WTC11 (cell line): ENCODE results near the gene LYST. TPM values are rescaled to one million over a fixed set of nuclear protein-coding genes. Genes with fewer than 3 reads are reported as not detected.

Source experiments
- ATAC-seq: fragments of 200-7000 bp; cut with Tn5 transposase; 2 replicates; pipeline ENCODE4 v1.10.0; 2021; ENCODE audit warnings: mild to moderate bottlenecking, moderate library complexity
- CTCF ChIA-PET: fragments of 300-600 bp; sonication (Branson Sonifier 250); formaldehyde crosslinking; loops from one replicate; lab custom pipeline; 2021; ENCODE audit warnings: antibody characterized with exemption; lab: Charles Lee
- POLR2A ChIA-PET: fragments of 350-600 bp; sonication (Branson Sonifier 250); formaldehyde crosslinking; loops from one replicate; lab custom pipeline; 2021; ENCODE audit warnings: antibody characterized with exemption; lab: Charles Lee
- DNase-seq: peaks from one replicate; pipeline ENCODE4 v3.0.0; 2021; ENCODE audit warnings: low spot score
- H3K27ac Mint-ChIP-seq: 2 replicates; pipeline ENCODE4 v1.8.0; 2021; ENCODE audit warnings: mixed read lengths
- H3K27me3 Mint-ChIP-seq: 2 replicates; pipeline ENCODE4 v1.8.0; 2021; ENCODE audit warnings: low read depth, mild to moderate bottlenecking, moderate library complexity, mixed read lengths
- H3K36me3 Mint-ChIP-seq: 2 replicates; pipeline ENCODE4 v1.8.0; 2021; ENCODE audit warnings: mixed read lengths
- H3K4me1 Mint-ChIP-seq: 2 replicates; pipeline ENCODE4 v1.8.0; 2022; ENCODE audit warnings: mixed read lengths
- H3K4me3 Mint-ChIP-seq: 2 replicates; pipeline ENCODE4 v1.8.0; 2021; ENCODE audit warnings: mild to moderate bottlenecking, moderate library complexity, mixed read lengths
- H3K9me3 Mint-ChIP-seq: 2 replicates; pipeline ENCODE4 v1.8.0; 2021; ENCODE audit warnings: mixed read lengths
- CBFB ChIP-seq: sonication (generic); formaldehyde crosslinking; IDR thresholded peaks from 2 replicates; pipeline ENCODE4 v1.8.1; 2022; ENCODE audit warnings: mild to moderate bottlenecking, low read depth, missing genetic modification reagents
- E2F1 ChIP-seq: sonication (generic); formaldehyde crosslinking; IDR thresholded peaks from 2 replicates; pipeline ENCODE4 v1.8.0; 2022; ENCODE audit warnings: mild to moderate bottlenecking, missing genetic modification reagents
- GABPB1 ChIP-seq: sonication (generic); formaldehyde crosslinking; IDR thresholded peaks from 2 replicates; pipeline ENCODE4 v1.8.1; 2023; ENCODE audit warnings: mild to moderate bottlenecking, missing genetic modification reagents
- NFATC4 ChIP-seq: fragments of 250-450 bp; sonication (Bioruptor Pico); IDR thresholded peaks from 2 replicates; pipeline ENCODE4 v1.9.0; 2021; ENCODE audit warnings: mild to moderate bottlenecking
- NFYB ChIP-seq: sonication (generic); formaldehyde crosslinking; conservative IDR thresholded peaks from 2 replicates; pipeline ENCODE4 v1.8.0; 2022; ENCODE audit warnings: low read depth, missing genetic modification reagents
- NR1H2 ChIP-seq: sonication (generic); formaldehyde crosslinking; IDR thresholded peaks from 2 replicates; pipeline ENCODE4 v1.9.0; 2021; ENCODE audit warnings: mild to moderate bottlenecking, moderate library complexity, missing genetic modification reagents
- OVOL2 ChIP-seq: fragments of 250-450 bp; sonication (Bioruptor Pico); IDR thresholded peaks from 2 replicates; pipeline ENCODE4 v1.9.0; 2021; ENCODE audit warnings: mild to moderate bottlenecking, borderline replicate concordance
- RORB ChIP-seq: fragments of 250-450 bp; sonication (Bioruptor Pico); IDR thresholded peaks from 2 replicates; pipeline ENCODE4 v1.9.0; 2021; ENCODE audit warnings: mild to moderate bottlenecking
- ZBTB21 ChIP-seq: sonication (generic); formaldehyde crosslinking; IDR thresholded peaks from 2 replicates; pipeline ENCODE4 v1.8.1; 2023; ENCODE audit warnings: mild to moderate bottlenecking, missing genetic modification reagents, borderline replicate concordance
- ZBTB43 ChIP-seq: sonication (generic); formaldehyde crosslinking; IDR thresholded peaks from 2 replicates; pipeline ENCODE4 v1.8.1; 2023; ENCODE audit warnings: mild to moderate bottlenecking, missing genetic modification reagents
- ZNF232 ChIP-seq: sonication (generic); formaldehyde crosslinking; IDR thresholded peaks from 2 replicates; pipeline ENCODE4 v1.8.0; 2022; ENCODE audit warnings: mild to moderate bottlenecking, missing genetic modification reagents
- total RNA-seq: library from RNA; stranded (reverse); gene quantifications from 3 replicates; pipeline ENCODE4 v1.2.3, GENCODE V29; 2021
- TF ChIP-seq, protein P1 (sequence below): fragments of 250-450 bp; sonication (Bioruptor Pico); IDR thresholded peaks from 2 replicates; pipeline ENCODE4 v1.9.0; 2021; ENCODE audit warnings: mild to moderate bottlenecking, borderline replicate concordance
- TF ChIP-seq, protein P2 (sequence below): sonication (generic); formaldehyde crosslinking; IDR thresholded peaks from 2 replicates; pipeline ENCODE4 v1.8.1; 2023; ENCODE audit warnings: mild to moderate bottlenecking, missing genetic modification reagents
- TF ChIP-seq, protein P3 (sequence below): sonication (generic); formaldehyde crosslinking; conservative IDR thresholded peaks from 2 replicates; pipeline ENCODE4 v1.8.1; 2023; ENCODE audit warnings: mild to moderate bottlenecking, low read depth, missing genetic modification reagents, moderate library complexity
- TF ChIP-seq, protein P4 (sequence below): sonication (generic); formaldehyde crosslinking; IDR thresholded peaks from 2 replicates; pipeline ENCODE4 v1.8.1; 2022; ENCODE audit warnings: mild to moderate bottlenecking, missing genetic modification reagents, moderate library complexity, borderline replicate concordance

The LYST gene
- total RNA-seq, 1 experiment from 2014 or later: 0.59 TPM

- TF ChIP-seq, protein P1, sequence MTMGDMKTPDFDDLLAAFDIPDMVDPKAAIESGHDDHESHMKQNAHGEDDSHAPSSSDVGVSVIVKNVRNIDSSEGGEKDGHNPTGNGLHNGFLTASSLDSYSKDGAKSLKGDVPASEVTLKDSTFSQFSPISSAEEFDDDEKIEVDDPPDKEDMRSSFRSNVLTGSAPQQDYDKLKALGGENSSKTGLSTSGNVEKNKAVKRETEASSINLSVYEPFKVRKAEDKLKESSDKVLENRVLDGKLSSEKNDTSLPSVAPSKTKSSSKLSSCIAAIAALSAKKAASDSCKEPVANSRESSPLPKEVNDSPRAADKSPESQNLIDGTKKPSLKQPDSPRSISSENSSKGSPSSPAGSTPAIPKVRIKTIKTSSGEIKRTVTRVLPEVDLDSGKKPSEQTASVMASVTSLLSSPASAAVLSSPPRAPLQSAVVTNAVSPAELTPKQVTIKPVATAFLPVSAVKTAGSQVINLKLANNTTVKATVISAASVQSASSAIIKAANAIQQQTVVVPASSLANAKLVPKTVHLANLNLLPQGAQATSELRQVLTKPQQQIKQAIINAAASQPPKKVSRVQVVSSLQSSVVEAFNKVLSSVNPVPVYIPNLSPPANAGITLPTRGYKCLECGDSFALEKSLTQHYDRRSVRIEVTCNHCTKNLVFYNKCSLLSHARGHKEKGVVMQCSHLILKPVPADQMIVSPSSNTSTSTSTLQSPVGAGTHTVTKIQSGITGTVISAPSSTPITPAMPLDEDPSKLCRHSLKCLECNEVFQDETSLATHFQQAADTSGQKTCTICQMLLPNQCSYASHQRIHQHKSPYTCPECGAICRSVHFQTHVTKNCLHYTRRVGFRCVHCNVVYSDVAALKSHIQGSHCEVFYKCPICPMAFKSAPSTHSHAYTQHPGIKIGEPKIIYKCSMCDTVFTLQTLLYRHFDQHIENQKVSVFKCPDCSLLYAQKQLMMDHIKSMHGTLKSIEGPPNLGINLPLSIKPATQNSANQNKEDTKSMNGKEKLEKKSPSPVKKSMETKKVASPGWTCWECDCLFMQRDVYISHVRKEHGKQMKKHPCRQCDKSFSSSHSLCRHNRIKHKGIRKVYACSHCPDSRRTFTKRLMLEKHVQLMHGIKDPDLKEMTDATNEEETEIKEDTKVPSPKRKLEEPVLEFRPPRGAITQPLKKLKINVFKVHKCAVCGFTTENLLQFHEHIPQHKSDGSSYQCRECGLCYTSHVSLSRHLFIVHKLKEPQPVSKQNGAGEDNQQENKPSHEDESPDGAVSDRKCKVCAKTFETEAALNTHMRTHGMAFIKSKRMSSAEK (CRISPR knock-in tag): no peak
- TF ChIP-seq NFYB (CRISPR knock-in tag) (no peak), NR1H2 (CRISPR knock-in tag) (no peak), CBFB (CRISPR knock-in tag) (no peak), ZBTB21 (CRISPR knock-in tag) (no peak), E2F1 (CRISPR knock-in tag) (no peak), OVOL2 (CRISPR knock-in tag) (no peak), GABPB1 (CRISPR knock-in tag) (no peak), NFATC4 (CRISPR knock-in tag) (no peak), RORB (CRISPR knock-in tag) (no peak)
- TF ChIP-seq, protein P2, sequence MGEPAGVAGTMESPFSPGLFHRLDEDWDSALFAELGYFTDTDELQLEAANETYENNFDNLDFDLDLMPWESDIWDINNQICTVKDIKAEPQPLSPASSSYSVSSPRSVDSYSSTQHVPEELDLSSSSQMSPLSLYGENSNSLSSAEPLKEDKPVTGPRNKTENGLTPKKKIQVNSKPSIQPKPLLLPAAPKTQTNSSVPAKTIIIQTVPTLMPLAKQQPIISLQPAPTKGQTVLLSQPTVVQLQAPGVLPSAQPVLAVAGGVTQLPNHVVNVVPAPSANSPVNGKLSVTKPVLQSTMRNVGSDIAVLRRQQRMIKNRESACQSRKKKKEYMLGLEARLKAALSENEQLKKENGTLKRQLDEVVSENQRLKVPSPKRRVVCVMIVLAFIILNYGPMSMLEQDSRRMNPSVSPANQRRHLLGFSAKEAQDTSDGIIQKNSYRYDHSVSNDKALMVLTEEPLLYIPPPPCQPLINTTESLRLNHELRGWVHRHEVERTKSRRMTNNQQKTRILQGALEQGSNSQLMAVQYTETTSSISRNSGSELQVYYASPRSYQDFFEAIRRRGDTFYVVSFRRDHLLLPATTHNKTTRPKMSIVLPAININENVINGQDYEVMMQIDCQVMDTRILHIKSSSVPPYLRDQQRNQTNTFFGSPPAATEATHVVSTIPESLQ: no peak
- TF ChIP-seq, protein P3, sequence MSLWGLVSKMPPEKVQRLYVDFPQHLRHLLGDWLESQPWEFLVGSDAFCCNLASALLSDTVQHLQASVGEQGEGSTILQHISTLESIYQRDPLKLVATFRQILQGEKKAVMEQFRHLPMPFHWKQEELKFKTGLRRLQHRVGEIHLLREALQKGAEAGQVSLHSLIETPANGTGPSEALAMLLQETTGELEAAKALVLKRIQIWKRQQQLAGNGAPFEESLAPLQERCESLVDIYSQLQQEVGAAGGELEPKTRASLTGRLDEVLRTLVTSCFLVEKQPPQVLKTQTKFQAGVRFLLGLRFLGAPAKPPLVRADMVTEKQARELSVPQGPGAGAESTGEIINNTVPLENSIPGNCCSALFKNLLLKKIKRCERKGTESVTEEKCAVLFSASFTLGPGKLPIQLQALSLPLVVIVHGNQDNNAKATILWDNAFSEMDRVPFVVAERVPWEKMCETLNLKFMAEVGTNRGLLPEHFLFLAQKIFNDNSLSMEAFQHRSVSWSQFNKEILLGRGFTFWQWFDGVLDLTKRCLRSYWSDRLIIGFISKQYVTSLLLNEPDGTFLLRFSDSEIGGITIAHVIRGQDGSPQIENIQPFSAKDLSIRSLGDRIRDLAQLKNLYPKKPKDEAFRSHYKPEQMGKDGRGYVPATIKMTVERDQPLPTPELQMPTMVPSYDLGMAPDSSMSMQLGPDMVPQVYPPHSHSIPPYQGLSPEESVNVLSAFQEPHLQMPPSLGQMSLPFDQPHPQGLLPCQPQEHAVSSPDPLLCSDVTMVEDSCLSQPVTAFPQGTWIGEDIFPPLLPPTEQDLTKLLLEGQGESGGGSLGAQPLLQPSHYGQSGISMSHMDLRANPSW (CRISPR knock-in tag): no peak
Observed at GRCh38 chr1:235882816-235883215, 16.1 kb upstream of the LYST start (continued).

- POLR2A ChIA-PET: no interaction called here
- Mint-ChIP-seq H3K4me3 (no peak overlapping the region), H3K27ac (no peak overlapping the region), H3K27me3 (0 out of 2 replicates have a peak, but pooled peaks cover 3% of the 10 kb centered on the region), H3K36me3 (no peaks in the 10 kb centered on the region), H3K4me1 (no peaks in the 10 kb centered on the region), H3K9me3 (no peaks in the 10 kb centered on the region)
- CTCF ChIA-PET: interaction anchor here (1.5 to 1.9 kb wide), 2 partner anchors 89 to 281 kb away, joined by 3 to 10 read pairs; no protein-coding TSS in a partner anchor
- ATAC-seq: no peak
- no peak for DNase-seq
- TF ChIP-seq RORB (CRISPR knock-in tag) (no peak), ZNF232 (CRISPR knock-in tag) (no peak), ZBTB43 (CRISPR knock-in tag) (no peak)
- TF ChIP-seq, protein P4, sequence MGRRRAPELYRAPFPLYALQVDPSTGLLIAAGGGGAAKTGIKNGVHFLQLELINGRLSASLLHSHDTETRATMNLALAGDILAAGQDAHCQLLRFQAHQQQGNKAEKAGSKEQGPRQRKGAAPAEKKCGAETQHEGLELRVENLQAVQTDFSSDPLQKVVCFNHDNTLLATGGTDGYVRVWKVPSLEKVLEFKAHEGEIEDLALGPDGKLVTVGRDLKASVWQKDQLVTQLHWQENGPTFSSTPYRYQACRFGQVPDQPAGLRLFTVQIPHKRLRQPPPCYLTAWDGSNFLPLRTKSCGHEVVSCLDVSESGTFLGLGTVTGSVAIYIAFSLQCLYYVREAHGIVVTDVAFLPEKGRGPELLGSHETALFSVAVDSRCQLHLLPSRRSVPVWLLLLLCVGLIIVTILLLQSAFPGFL: no peak
- TF ChIP-seq, protein P3 (CRISPR knock-in tag): no peak
Observed at GRCh38 chr1:235881930-235882700, 15.4 kb upstream of the LYST start.
